Calu3 (cell line): ENCODE data around the gene PIGR. TPM values are rescaled to one million over a fixed set of nuclear protein-coding genes. Genes with fewer than 3 reads are reported as not detected.
A peak's percentile ranks its signal among the peaks of the same experiment; 100 is the strongest.

Experiments used
- BruUV-seq: library from RNA; stranded (reverse); fragments of 400-500 nt; replicated peaks from 2 replicates; lab custom pipeline; 2021; lab: Mats Ljungman, UMichigan
- CTCF ChIA-PET: fragments of 300-600 bp; sonication (Branson Sonifier 250); formaldehyde crosslinking; loops from one replicate; lab custom pipeline; 2022; ENCODE audit warnings: antibody characterized with exemption; lab: Charles Lee
- DNase-seq: peaks from one replicate; pipeline ENCODE4 v3.0.0; 2022
- H3K27ac Mint-ChIP-seq: one replicate; pipeline ENCODE4 v1.8.0; 2022; ENCODE audit warnings: mixed read lengths; ENCODE audit not compliant: unreplicated experiment
- H3K27me3 Mint-ChIP-seq: one replicate; pipeline ENCODE4 v1.8.0; 2022; ENCODE audit warnings: mixed read lengths; ENCODE audit not compliant: unreplicated experiment
- H3K36me3 Mint-ChIP-seq: one replicate; pipeline ENCODE4 v1.8.0; 2022; ENCODE audit warnings: mild to moderate bottlenecking, moderate library complexity, mixed read lengths; ENCODE audit not compliant: insufficient read depth, unreplicated experiment
- H3K4me1 Mint-ChIP-seq: one replicate; pipeline ENCODE4 v1.8.0; 2022; ENCODE audit warnings: mild to moderate bottlenecking, low read depth, mixed read lengths; ENCODE audit not compliant: unreplicated experiment
- H3K4me3 Mint-ChIP-seq: one replicate; pipeline ENCODE4 v1.8.0; 2022; ENCODE audit warnings: mild to moderate bottlenecking, low read depth, moderate library complexity, mixed read lengths; ENCODE audit not compliant: unreplicated experiment
- H3K9me3 Mint-ChIP-seq: one replicate; pipeline ENCODE4 v1.8.0; 2022; ENCODE audit warnings: low read depth, mixed read lengths; ENCODE audit not compliant: unreplicated experiment
- CTCF ChIP-seq: fragments of 200-600 bp; IDR thresholded peaks from one replicate; pipeline ENCODE4 v1.8.0; 2022; ENCODE audit warnings: antibody characterized with exemption; ENCODE audit not compliant: unreplicated experiment
- intact Hi-C: fragments of 100-400 bp; cut with micrococcal nuclease; formaldehyde crosslinking; loops from one replicate; pipeline ENCODE4 v1.10.0; 2022; ENCODE audit not compliant: unreplicated experiment
- total RNA-seq: library from RNA; stranded (reverse); gene quantifications from 2 replicates; pipeline ENCODE4 v1.2.3, GENCODE V29; 2022

Gene PIGR
- total RNA-seq, 1 experiment from 2014 or later, result 367 TPM

- CTCF ChIA-PET, result interaction anchor here (0.7 to 1.0 kb wide), 2 partner anchors 21 to 95 kb away, joined by 3 read pairs; partner anchors contain the start of gene C1orf116
- intact Hi-C loops, result no loop called here
- Mint-ChIP-seq H3K36me3 (peaks cover 25% of the 10 kb centered on the region), H3K27ac (no peak overlapping the region), H3K4me3 (no peak overlapping the region), H3K4me1 (peaks cover 34% of the 10 kb centered on the region), H3K27me3 (no peaks in the 10 kb centered on the region), H3K9me3 (no peaks in the 10 kb centered on the region)
- no TSS peak for BruUV-seq
- no peak for TF ChIP-seq CTCF
- no peak for DNase-seq
Observed at GRCh38 chr1:206937425-206937824, 8.8 kb downstream of the PIGR start.

- intact Hi-C loops, result loop anchor here (2.0 kb wide), 1 partner anchor 43 kb away; no protein-coding TSS in a partner anchor
- H3K4me1 Mint-ChIP-seq, result peaks cover 16% of the 10 kb centered on the region
- BruUV-seq, result no TSS peak
- peak; percentile 69 for TF ChIP-seq CTCF
- H3K27ac Mint-ChIP-seq, result no peak overlapping the region
- DNase-seq, result peak; percentile 70
- no peaks in the 10 kb centered on the region for H3K27me3 Mint-ChIP-seq
- H3K4me3 Mint-ChIP-seq, result no peak overlapping the region
- peaks cover 11% of the 10 kb centered on the region for H3K36me3 Mint-ChIP-seq
- CTCF ChIA-PET, result interaction anchor here (0.6 to 1.4 kb wide), 6 partner anchors 16 to 117 kb away, joined by 3 to 10 read pairs (median 3); partner anchors contain the start of gene PFKFB2
- H3K9me3 Mint-ChIP-seq, result no peaks in the 10 kb centered on the region
Observed at GRCh38 chr1:206935491-206936067, 10.7 kb downstream of the PIGR start.

- CTCF ChIA-PET, result interaction anchor here (0.6 to 2.1 kb wide), 8 partner anchors 8 to 311 kb away, joined by 3 to 10 read pairs (median 4); no protein-coding TSS in a partner anchor
Observed at GRCh38 chr1:206933333-206933945, 12.8 kb downstream of the PIGR start.

GRCh38 chr1:206932177-206932576 is 14.1 kb downstream of the PIGR start:
- no TSS peak for BruUV-seq
- TF ChIP-seq CTCF, result no peak
- Mint-ChIP-seq H3K4me3 (no peak overlapping the region), H3K27ac (no peak overlapping the region), H3K9me3 (no peaks in the 10 kb centered on the region), H3K36me3 (peaks cover 11% of the 10 kb centered on the region), H3K27me3 (no peaks in the 10 kb centered on the region), H3K4me1 (peaks cover 8% of the 10 kb centered on the region)
- CTCF ChIA-PET, result interaction anchor here (0.9 to 1.6 kb wide), 3 partner anchors 13 to 49 kb away, joined by 3 read pairs; no protein-coding TSS in a partner anchor
- no peak for DNase-seq
- intact Hi-C loops, result no loop called here

More at GRCh38 chr1:206933333-206933945, 12.8 kb downstream of the PIGR start:
- peak; percentile 66 for TF ChIP-seq CTCF
- BruUV-seq, result no TSS peak
- peaks cover 8% of the 10 kb centered on the region for H3K4me1 Mint-ChIP-seq
- intact Hi-C loops, result no loop called here
- H3K27me3 Mint-ChIP-seq, result no peaks in the 10 kb centered on the region
- DNase-seq, result peak; percentile 64
- no peak overlapping the region for H3K27ac Mint-ChIP-seq
- H3K9me3 Mint-ChIP-seq, result no peaks in the 10 kb centered on the region
- peaks cover 11% of the 10 kb centered on the region for H3K36me3 Mint-ChIP-seq
- no peak overlapping the region for H3K4me3 Mint-ChIP-seq
